Stimulated activated CD4-positive, alpha-beta T cell treated with anti-CD3 and anti-CD28 coated beads, Interleukin-4, amount 100 ng/mL, for 24 hours (primary cell): ENCODE results near the gene CACNG7.

Source experiments
- DNase-seq: peaks from one replicate; pipeline ENCODE4 v3.0.0-alpha.2; 2020

Gene CACNG7

DNA sequence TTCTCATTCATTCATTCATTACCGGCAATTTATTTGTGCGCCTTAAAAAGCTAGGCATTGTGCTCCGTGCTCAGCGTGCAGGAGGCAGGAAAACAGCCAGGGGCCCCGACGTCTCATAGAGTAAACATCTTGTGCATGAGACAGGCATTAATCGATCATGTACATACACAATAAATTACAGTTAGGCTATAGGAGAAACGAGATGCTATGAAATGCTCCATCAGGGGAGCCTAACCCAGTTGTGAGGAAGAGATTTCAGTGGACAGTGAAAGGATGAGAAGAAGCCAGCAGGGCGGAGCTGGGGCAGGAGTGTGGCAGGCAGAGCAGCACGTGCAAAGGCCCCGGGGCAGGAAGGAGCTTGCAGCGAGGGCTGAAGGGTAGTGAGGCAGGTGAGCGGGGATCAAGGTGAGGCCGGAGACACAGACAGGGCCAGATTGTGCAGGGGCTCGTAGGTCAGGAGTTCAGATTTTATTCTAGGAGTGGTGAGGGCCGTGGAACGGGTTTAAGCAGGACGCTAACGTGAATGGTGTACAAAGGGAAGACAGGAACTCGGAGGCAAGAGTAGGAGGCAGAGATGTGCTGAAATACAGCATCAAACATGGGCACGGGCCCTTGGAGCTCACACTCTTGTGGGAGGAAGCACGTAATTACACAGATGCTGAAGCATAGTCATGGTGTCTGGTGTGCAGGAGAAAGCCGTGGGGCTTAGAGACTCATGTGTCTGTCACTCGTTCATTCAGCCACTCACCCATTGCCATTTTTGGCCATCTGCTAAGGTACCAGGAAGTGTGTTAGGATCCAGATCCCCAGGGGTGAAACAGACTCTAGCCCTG, 74.6 kb downstream of the CACNG7 start:
- no peak for DNase-seq

- no peak for DNase-seq
Observed at GRCh38 chr19:53985863-53986262, 76.8 kb downstream of the CACNG7 start.

DNA sequence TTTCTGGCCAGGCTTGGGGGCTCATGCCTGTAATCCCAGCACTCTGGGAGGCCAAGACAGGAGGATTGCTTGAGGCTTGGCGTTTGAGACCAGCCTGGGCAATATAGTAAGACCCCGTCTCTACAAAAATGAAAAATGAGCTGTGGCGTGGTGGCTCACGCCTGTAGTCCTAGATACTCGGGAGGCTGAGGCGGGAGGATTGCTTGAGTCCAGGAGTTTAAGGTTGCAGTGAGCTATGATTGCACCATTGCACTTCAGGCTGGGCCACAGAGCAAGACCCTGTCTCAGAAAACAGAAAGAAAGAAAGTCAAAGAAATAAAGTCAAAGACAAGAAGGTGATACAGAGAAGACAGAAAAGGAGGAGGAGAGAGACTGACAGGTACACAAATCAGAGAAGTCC, 79.9 kb downstream of the CACNG7 start:
- no peak for DNase-seq

- DNase-seq, result no peak
Observed at GRCh38 chr19:53989600-53990533, 80.8 kb downstream of the CACNG7 start.

DNA sequence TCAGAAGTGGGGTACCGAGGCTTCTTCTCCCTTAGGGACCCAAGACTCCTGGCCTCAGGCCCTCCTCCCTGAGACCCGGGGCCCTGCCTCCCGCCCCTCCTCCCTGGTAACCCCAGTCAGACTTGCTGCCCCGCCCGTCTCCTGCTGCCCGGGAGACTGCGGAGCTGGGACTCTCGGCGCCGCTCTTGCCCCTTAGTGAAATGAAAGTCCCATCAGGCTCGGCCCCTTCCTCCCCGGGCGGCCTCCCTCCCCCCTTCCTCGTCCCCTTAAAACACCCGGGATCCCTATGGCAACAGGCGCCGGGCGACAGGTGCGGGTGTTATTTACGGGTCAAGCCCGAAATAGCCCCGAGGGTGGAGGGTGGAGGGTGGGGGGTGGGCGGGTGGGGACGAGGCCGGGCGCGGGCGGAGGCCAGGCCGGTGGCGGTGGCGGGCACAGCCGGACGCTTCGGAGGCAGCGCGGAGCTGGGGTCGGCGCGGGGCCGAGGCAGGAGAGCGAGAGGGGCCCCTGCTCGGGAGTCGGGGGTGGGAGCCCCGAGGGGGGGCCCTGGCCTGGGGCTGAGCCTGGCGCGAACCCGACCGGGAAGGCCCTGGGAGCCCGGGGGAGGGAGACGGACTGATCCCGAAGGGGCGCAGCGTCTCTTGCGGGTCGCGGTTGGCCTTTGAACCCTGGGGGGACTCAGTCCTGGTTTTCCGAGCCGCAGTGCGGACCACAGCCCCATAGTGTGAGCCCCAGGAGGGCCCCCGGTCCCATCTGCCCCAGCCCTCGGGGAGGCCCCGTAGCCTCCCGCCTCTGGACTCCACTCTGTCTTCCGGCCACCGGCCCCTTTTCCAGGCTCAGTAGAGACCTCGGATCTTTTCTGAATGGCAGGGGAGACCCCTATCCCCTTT, 82.4 kb downstream of the CACNG7 start, which contains the start of gene CACNG6:
Gene CACNG6 (plus strand): TSS at position 414 of the 890 bp plus-strand sequence. CDS start 1,241 bp downstream, outside the sequence.
- DNase-seq, result no peak

DNA sequence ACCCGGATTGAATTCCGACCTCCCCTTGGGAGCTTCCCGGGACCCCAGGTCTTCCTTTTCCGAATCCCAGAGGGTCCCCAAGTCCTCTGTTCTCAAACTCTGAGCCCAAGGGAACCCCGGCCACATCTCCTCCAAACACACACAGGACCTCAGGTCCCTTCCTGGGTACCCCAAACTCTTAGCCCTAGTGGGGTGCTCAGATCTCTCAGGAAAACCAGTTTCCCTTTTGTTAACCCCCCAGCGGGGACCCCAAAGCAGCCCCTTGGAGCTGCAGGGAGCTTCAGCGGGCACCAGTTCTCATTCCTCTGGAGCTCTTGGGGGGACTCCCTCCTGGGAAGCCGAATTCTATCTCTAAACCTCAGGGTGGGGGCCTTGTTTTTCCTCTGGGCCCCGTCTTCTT, 83.1 kb downstream of the CACNG7 start:
- no peak for DNase-seq

- DNase-seq, result no peak
Observed at GRCh38 chr19:53992815-53993214, 83.7 kb downstream of the CACNG7 start.

DNA sequence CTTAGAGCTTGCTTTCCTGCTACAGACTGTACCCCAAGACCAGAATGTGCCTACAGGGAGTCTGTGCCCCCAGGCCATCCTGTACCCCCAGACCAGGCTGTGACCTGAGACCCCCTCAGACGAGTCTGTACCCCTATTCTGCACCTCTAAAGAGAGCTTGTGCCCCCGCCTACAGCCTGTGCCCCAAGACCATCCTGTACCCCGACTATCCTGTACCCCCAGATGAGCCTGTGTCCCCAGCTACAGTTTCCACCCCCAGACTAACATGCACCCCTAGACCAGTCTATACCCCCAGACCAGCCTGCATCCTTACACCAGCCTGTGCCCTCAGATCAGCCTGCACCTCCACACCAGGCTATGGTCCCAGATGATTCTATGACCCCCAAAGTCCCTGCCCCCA, 84.4 kb downstream of the CACNG7 start:
- no peak for DNase-seq
